DND-41 (cell line): ENCODE results near the gene AGK.

ENCODE experiments used
- ATAC-seq: fragments of 200-7000 bp; cut with Tn5 transposase; 3 replicates; pipeline ENCODE4 v1.9.1; 2021; ENCODE audit warnings: low read depth; ENCODE audit not compliant: insufficient read depth
- DNase-seq: peaks from one replicate; pipeline ENCODE4 v3.0.0-alpha.2; 2020
- H2AFZ ChIP-seq: 2 replicates; pipeline ENCODE4 v1.6.0; 2012; ENCODE audit warnings: low read depth, low read length
- H3K27ac ChIP-seq: 2 replicates; pipeline ENCODE4 v1.5.1; 2012; ENCODE audit warnings: low read length, inconsistent platforms
- H3K27me3 ChIP-seq: fragments of 200-600 bp; sonication (generic); 2 replicates; pipeline ENCODE4 v1.6.0; 2012; ENCODE audit warnings: low read length, mild to moderate bottlenecking, inconsistent platforms; ENCODE audit not compliant: insufficient read depth, poor library complexity
- H3K36me3 ChIP-seq: 2 replicates; pipeline ENCODE4 v1.5.1; 2012; ENCODE audit warnings: low read length, inconsistent platforms; ENCODE audit not compliant: insufficient read depth
- H3K4me1 ChIP-seq: 2 replicates; pipeline ENCODE4 v1.5.1; 2012; ENCODE audit warnings: mild to moderate bottlenecking, low read length; ENCODE audit not compliant: insufficient read depth
- H3K4me2 ChIP-seq: 2 replicates; pipeline ENCODE4 v1.6.0; 2012; ENCODE audit warnings: mild to moderate bottlenecking, moderate library complexity, low read length, inconsistent platforms; ENCODE audit not compliant: insufficient read depth
- H3K4me3 ChIP-seq, 2 experiments: fragments of 200-600 bp in 1 of 2; shearing (Covaris generic) in 1 of 2; 2 replicates each; pipeline ENCODE4 v1.5.1; 2012 to 2016; ENCODE audit warnings: inconsistent platforms in 2 of 2, low read length in 2 of 2, mild to moderate bottlenecking in 2 of 2, low read depth in 1 of 2, moderate library complexity in 1 of 2
- H3K79me2 ChIP-seq: 2 replicates; pipeline ENCODE4 v1.6.0; 2012; ENCODE audit warnings: low read length, inconsistent platforms; ENCODE audit not compliant: insufficient read depth
- H3K9ac ChIP-seq: 2 replicates; pipeline ENCODE4 v1.6.0; 2012; ENCODE audit warnings: low read depth, mild to moderate bottlenecking, inconsistent platforms, low read length, moderate library complexity
- H3K9me3 ChIP-seq: 2 replicates; pipeline ENCODE4 v1.5.1; 2012; ENCODE audit warnings: low read length, moderate library complexity, mild to moderate bottlenecking, inconsistent platforms; ENCODE audit not compliant: insufficient read depth, severe bottlenecking
- H4K20me1 ChIP-seq: 2 replicates; pipeline ENCODE4 v1.6.0; 2012; ENCODE audit warnings: low read length; ENCODE audit not compliant: insufficient read depth
- EZH2 ChIP-seq: IDR thresholded peaks from 3 replicates; pipeline ENCODE4 v1.6.1; 2012; ENCODE audit warnings: borderline replicate concordance, low read depth, mild to moderate bottlenecking, moderate library complexity, low read length, inconsistent platforms; ENCODE audit not compliant: severe bottlenecking
- TF ChIP-seq, protein P1 (sequence below): IDR thresholded peaks from 2 replicates; pipeline ENCODE4 v1.5.1; 2012; ENCODE audit warnings: borderline replicate concordance, low read length, moderate library complexity, mild to moderate bottlenecking; ENCODE audit not compliant: poor library complexity, severe bottlenecking; ENCODE audit errors: extremely low read depth

The AGK gene

DNA sequence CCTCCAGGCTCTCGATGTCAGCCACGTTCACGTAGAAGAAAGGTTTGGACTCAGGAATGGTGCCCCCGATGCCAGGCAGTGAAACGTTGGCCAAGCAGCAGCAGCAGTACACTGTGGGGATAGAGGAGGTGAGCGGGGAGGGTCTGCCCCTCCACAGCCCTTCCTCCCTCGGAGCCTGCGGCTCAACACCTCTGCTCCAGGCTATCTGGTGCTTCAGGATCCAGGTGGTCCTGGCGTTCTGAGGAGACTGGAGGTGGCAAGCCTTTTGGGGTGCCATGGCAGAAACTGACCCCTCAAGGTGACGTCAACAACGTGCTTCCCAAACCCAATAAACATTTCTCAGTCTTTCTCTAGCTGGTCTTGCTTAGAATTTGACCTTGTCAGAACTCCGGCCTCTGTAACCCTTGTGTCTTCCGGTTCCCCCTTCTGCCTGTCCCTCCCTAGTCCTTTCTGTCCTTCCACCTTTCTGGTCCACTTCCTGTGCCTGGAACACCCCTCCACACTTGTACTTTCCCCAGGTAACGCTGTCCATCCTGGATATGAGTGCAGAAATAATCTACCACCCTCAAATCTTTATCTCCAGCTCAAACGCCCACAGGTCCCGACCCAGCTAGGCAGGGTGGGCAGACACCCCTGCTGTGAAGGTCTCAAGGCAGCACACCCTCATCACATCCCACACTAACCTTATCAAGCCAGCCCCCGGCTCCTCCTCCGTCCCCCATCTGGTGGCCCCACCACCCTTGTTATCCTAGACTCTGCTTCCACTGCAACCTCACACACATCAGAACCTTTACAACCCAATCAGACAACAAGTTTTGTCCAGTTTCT is 114.2 kb downstream of the AGK start:
- H4K20me1 ChIP-seq, result no peaks in the 10 kb centered on the region
- H3K79me2 ChIP-seq, result no peaks in the 10 kb centered on the region
- ATAC-seq (no peak), DNase-seq (no peak)
- peaks cover 11% of the 10 kb centered on the region; the same call in 1 of the 2 replicates for H3K4me1 ChIP-seq
- H3K4me3 ChIP-seq, result no peak overlapping the region
- peaks cover 55% of the 10 kb centered on the region for H3K36me3 ChIP-seq
- H3K4me2 ChIP-seq, result no peak overlapping the region
- H3K27ac ChIP-seq, result no peak overlapping the region
- no peaks in the 10 kb centered on the region for H3K27me3 ChIP-seq
- no peaks in the 10 kb centered on the region for H3K9me3 ChIP-seq
- no peak overlapping the region for H3K9ac ChIP-seq
- no peak overlapping the region for H2AFZ ChIP-seq
- TF ChIP-seq, protein P1, sequence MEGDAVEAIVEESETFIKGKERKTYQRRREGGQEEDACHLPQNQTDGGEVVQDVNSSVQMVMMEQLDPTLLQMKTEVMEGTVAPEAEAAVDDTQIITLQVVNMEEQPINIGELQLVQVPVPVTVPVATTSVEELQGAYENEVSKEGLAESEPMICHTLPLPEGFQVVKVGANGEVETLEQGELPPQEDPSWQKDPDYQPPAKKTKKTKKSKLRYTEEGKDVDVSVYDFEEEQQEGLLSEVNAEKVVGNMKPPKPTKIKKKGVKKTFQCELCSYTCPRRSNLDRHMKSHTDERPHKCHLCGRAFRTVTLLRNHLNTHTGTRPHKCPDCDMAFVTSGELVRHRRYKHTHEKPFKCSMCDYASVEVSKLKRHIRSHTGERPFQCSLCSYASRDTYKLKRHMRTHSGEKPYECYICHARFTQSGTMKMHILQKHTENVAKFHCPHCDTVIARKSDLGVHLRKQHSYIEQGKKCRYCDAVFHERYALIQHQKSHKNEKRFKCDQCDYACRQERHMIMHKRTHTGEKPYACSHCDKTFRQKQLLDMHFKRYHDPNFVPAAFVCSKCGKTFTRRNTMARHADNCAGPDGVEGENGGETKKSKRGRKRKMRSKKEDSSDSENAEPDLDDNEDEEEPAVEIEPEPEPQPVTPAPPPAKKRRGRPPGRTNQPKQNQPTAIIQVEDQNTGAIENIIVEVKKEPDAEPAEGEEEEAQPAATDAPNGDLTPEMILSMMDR, result no peak
- TF ChIP-seq EZH2, result no peak

DNA sequence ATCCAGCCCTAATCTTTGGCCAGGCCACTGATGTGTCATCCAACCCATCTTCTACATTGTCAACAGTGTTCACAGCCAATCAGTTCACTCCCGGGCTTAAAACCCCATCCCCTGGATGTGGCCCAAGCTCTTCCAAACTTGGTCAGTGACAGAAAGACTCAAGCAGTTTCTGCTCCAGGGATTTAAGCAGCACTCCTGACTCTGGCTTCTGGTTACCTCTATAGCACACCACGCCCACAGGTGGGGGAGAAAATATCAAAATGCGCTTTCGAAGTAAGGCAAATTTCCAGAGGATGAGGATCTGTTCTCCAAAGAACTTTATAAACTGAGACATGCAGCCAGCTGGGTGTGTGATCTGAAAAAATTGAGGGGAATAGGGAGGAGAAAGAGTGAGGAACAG is 114.9 kb downstream of the AGK start:
- DNase-seq, result no peak
- no peak for TF ChIP-seq EZH2
- TF ChIP-seq, protein P1, result no peak
- Histone ChIP-seq H3K36me3 (peaks cover 54% of the 10 kb centered on the region), H3K4me1 (peaks cover 11% of the 10 kb centered on the region; the same call in 1 of the 2 replicates), H3K27ac (no peak overlapping the region), H3K79me2 (no peaks in the 10 kb centered on the region), H2AFZ (no peak overlapping the region), H3K27me3 (no peaks in the 10 kb centered on the region), H3K9ac (no peak overlapping the region), H4K20me1 (no peaks in the 10 kb centered on the region), H3K4me3 (no peak overlapping the region), H3K9me3 (no peaks in the 10 kb centered on the region), H3K4me2 (no peak overlapping the region)
- ATAC-seq, result no peak

DNA sequence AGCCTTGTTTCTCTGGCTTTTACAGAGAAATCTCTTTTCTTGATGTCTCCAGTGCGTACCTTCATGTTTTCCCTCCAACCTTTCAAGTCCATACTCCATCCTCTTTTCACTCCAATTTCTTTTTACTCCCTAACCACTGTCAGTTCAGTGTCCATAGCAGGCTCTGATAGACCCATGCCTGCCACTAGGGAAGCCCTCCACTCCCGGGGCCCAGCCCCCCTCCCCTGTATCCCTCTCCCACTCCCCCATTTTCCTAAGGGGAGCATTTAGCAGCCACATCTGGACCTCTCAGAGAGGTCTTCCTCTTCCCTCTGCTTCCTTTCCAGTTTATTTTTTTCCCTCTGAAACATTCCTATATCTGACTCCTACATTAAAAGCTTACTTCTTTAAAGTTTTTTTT is 117.6 kb downstream of the AGK start:
- H4K20me1 ChIP-seq, result no peaks in the 10 kb centered on the region
- H3K27ac ChIP-seq, result no peak overlapping the region
- peaks cover 3% of the 10 kb centered on the region; the same call in 1 of the 2 replicates for H3K4me1 ChIP-seq
- no peak overlapping the region for H3K9ac ChIP-seq
- DNase-seq (no peak), ATAC-seq (no peak)
- TF ChIP-seq, protein P1, result no peak
- no peak for TF ChIP-seq EZH2
- H2AFZ ChIP-seq, result no peak overlapping the region
- no peaks in the 10 kb centered on the region for H3K27me3 ChIP-seq
- no peak overlapping the region for H3K4me2 ChIP-seq
- H3K9me3 ChIP-seq, result peaks cover 4% of the 10 kb centered on the region
- H3K79me2 ChIP-seq, result no peaks in the 10 kb centered on the region
- H3K4me3 ChIP-seq, result no peak overlapping the region
- H3K36me3 ChIP-seq, result peaks cover 46% of the 10 kb centered on the region
